DMS 273 treated with DMSO at 0.1 percent for 48 hours (cell line): ENCODE data around the gene VEGFB.

ENCODE experiments used
- DNase-seq: peaks from one replicate; lab custom pipeline; 2025; lab: John Stamatoyannopoulos, UW

Gene VEGFB

DNA sequence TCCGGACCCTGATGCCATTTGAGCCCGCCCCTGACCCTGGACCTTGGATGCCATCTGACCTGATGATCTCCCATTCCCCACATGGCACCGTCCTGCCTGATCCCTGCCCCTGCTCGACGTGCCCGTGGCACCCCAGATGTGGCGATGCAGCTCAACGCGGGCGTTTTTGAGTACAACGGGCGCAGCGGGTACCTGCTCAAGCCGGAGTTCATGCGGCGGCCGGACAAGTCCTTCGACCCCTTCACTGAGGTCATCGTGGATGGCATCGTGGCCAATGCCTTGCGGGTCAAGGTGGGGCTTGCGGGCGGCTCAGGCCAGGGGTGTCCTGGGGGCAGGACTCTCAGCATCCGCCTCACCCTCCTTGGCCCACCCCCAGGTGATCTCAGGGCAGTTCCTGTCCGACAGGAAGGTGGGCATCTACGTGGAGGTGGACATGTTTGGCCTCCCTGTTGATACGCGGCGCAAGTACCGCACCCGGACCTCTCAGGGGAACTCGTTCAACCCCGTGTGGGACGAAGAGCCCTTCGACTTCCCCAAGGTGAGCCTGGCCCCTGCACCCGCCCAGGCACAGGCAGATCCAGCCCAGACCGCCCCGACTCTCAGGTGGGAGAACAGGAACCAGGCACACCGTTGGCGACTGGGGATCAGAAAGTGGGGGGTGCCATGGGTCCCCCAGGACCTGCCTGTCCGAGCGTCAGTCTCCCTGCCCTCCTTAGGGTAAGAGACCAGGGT, 28.1 kb downstream of the VEGFB start:
- DNase-seq = no peak

GRCh38 chr11:64263021-64263946, 28.9 kb downstream of the VEGFB start:
- no peak for DNase-seq

DNA sequence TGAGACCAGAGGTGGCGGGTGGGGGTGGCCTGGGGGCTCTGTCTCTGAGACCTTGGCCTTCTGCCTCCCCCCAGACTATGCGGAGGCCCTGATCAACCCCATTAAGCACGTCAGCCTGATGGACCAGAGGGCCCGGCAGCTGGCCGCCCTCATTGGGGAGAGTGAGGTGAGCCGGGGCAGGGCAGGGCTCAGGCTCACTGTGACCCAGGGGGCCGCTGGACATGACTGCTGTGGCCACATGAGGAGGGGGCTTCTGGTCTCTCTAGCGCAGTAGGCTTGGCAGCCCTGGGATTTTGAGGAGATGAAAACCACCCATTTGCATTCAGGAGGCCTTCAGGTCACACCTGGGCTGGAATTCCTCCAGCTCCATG, 29.5 kb downstream of the VEGFB start:
- DNase-seq = no peak

DNA sequence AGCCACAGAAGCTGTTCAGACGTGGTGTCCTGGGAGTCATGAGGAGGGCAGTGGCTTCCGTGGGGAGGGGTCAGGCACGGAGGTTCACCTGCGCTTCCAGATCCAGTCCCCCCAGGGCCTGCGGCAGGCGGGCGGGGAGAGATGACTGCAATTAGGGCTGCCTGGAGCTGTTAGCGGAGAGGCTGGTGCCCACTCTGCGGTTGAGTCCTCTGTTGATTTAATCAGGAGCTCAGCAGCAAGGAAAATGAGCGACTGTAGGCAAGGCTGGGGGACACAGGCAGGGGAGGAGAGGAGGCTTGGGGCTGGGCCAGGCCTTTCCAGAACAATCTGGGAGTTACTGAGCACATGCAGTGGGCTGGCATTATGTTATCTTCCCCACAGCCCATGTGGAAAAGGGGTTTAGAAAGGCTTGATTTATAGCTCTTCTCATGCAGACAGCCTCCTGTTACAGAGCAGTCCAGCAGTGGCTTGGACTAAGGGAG, 30.0 kb downstream of the VEGFB start:
- DNase-seq = no peak

- no peak for DNase-seq
Measured at GRCh38 chr11:64265176-64266160, 31.1 kb downstream of the VEGFB start.

DNA sequence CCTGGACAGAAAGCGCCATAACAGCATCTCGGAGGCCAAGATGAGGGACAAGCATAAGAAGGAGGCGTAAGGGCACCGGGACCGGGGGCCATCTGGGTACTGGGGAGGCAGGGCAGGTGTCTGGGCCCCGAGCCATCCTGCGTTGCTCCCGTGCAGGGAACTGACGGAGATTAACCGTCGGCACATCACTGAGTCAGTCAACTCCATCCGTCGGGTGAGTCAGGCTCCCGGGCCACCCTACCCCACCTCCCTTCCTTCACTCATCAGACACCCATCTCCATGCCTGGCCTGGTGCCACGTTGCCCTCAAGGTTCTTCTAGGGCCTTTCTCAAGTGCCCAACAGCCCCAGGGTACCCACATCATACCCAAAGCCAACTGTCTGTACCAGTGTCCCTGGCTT, 32.0 kb downstream of the VEGFB start:
- no peak for DNase-seq

GRCh38 chr11:64267207-64267945, 33.0 kb downstream of the VEGFB start:
- DNase-seq = no peak

DNA sequence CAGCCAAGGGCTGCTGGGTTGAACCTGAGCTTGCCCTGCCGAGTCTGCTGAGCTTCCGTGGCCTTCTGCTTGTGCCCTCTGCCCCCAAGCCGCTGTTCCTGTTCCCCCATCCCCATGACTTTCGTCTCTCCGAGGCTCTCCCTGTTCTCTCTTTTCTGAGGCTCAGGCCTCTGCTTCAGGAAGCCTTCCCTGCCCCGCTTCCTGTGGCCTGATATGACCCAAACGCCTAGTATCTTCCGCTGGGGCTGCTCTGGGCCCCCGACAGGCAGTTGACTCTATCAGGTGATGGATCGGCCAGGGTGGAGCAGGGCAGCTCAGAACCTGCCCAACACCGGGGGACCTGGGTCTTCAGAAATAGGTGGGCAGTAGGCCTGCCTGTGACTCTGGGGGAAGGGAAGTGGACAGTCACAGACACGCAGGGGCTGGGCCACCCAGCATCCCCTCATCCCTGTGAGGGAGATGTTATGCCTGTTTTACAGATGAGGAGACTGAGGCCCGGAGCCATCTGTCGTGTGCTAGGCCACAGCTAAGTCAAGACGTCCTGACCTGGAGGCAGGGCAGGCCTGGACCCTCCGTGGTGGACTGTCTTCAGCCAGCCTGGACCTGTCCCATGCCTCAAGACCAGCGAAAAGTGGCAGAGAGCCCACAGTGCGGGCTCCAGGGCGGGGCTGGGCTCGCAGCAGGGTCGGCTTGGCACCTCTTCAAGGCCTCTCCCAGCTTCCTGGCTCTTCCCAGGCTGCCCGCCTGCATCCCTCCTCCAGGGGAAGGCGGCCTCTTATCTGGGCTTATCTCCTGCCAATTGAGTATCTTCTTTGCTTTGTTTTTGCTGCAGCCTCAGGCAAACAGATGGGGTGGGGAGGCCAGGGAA, 33.9 kb downstream of the VEGFB start:
- DNase-seq = peak; percentile 68

DNA sequence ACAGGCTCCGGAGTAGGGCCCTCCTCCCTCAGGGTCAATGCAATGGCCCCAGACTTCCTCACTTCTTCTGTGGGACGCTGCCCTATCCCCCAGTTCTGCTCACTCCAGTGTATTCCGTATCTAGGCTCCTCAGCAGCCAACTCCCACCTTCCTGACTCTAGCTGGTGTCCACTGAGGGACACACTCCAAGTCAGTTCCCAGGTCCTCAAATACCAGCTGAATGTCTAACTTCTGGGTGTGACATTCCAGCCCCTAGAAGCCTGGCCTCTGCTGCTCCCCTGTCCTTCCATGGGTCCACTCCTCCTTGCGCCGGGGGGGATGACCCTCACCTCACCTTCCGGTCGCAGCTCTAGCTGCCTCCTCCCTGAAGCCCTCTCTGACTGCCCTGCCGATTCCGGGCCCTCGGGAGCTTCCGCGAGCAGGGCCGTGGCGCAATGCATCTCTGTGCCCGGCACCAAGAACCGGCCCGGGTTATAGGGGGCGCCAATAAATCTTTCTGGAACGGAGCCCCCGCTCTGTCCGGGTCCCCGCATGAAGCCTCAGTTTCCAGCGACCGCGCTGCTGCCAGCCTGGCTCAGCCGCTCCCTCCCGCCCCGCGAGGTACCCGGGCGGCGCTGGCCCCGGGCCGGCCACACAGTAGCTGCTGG, 34.6 kb downstream of the VEGFB start:
- DNase-seq = no peak

- DNase-seq = peak; percentile 95
Measured at GRCh38 chr11:64269540-64270220, 35.3 kb downstream of the VEGFB start.

GRCh38 chr11:64275031-64275800, 40.8 kb downstream of the VEGFB start:
- no peak for DNase-seq

DNA sequence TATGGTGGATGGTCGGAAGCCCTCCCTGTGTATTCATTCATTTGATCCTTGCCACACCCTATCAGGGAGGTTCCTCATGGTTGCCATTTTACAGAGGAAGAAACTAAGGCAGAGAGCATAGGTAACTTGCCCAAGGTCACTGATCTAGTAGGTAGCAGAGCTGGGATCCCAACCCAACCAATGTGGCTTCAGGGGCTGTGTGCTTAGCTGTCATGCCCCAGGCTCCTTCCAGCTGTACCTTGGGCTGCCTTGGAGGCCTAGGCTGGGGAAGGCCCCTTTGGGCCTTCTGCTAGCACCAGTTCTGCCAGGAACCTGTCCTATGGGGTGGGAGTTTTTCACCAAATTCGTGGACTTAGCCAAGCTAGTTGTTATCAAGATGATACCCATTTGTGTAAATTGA, 41.5 kb downstream of the VEGFB start:
- no peak for DNase-seq

DNA sequence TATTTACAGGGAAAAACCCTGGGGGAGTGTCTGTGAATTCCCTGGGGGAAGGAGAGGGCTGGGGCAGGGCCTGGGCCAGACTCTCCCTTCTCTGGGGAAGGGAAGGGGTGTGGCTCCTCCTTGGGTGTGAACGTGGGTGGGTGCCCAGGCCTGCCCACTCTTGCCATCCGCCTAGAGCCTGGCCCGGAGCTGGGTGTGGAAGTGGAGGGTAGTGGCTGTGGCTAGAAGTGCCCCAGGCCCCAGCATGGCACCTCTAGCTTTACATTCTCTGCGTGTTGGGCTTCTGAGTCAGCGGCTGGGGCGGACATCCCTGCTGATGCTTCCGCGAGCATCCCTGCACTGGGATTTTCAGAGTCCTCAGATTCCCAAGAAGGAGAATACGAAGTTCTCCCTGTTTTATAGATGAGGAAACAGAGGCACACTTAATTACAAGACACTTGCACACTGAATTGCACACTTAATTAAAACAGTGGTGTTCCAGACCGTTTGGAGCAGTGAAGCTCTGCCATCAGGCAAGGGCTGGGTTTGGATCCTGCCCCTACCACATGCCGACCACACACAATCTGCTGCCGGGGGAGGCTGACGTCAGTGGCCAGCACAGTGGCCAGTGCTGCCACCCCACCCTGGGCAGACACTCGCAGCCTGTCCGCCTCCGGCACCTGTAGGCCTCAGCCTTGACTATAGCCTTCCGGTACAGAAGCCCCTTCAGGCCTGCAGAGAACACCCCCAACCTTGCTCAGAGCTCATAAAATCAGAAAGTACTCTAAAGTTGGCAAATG, 42.5 kb downstream of the VEGFB start:
- no peak for DNase-seq

DNA sequence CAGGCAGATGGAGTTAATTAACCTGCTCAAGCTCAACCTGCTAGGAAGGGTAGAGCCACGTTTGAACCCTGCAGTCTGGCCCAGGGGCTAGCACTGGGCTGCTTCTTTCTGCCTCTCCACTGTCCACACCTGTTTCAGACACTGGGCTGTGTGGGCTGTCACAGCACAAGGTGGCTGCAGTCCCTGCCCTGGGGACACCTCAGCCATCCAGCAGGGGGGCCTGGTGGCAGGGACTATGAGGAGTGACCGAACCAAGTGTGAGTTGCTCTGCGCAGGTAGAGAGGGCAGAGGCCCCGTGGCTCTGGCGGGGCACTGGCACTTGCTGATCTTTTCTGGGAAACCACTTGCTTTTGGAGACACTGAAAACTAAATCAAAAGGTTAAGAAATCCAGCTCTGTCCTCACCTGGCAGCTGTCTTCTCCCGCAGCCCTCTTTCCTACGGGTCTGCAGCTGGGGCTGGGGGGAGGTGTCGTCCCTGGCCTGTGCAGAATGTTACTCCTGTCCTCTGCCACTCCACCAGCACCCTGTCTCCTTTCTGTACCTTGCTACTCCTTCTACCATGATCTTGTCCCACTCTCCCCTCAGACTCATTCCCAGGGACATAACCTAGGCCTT, 44.3 kb downstream of the VEGFB start:
- DNase-seq = no peak

GRCh38 chr11:64281957-64282770, 47.8 kb downstream of the VEGFB start:
- no peak for DNase-seq

DNA sequence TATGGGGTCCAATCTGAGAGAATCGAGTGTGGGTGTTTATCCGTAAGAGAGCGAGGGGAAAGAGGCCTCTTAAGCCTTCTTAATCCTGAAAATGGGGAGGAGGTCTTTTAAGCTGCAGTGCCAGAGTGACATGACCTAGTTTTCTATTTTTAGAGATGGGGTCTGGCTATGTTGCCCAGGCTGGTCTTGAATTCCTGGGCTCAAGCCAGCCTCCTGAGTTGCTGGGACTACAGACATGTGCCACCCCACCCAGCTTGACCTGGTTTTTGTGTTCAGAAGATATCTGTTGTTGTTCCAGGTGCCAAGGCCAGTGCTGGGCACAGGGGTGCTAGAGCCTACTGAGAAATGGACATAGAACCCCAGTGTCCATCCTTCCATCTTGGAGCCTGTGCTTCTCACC, 48.7 kb downstream of the VEGFB start:
- no peak for DNase-seq
